Trophoblast cell (in vitro differentiated cells and primary cell): ENCODE measurements around the gene LCA5L.
A peak's percentile ranks its signal among the peaks of the same experiment; 100 is the strongest.

Experiments used
- DNase-seq, 2 donors: peaks; one replicate each; pipeline ENCODE4 v3.0.0-alpha.2; 2016
- H2AFZ ChIP-seq: 2 replicates; pipeline ENCODE4 v1.6.1; 2013; ENCODE audit warnings: low read length, moderate library complexity, mild to moderate bottlenecking; ENCODE audit not compliant: insufficient read depth, poor library complexity
- H2AK5ac ChIP-seq: 2 replicates; pipeline ENCODE4 v1.6.1; 2013; ENCODE audit warnings: mild to moderate bottlenecking, low read length
- H2BK120ac ChIP-seq: 2 replicates; pipeline ENCODE4 v1.6.1; 2013; ENCODE audit warnings: low read length, mild to moderate bottlenecking, moderate library complexity; ENCODE audit not compliant: insufficient read depth, poor library complexity
- H2BK12ac ChIP-seq: 2 replicates; pipeline ENCODE4 v1.6.1; 2013; ENCODE audit warnings: mild to moderate bottlenecking, low read length, moderate library complexity
- H2BK5ac ChIP-seq: 2 replicates; pipeline ENCODE4 v1.6.1; 2013; ENCODE audit warnings: low read length, low read depth, moderate library complexity, mild to moderate bottlenecking; ENCODE audit not compliant: poor library complexity
- H3K14ac ChIP-seq: 2 replicates; pipeline ENCODE4 v1.6.1; 2013; ENCODE audit warnings: mild to moderate bottlenecking, low read length
- H3K18ac ChIP-seq: 2 replicates; pipeline ENCODE4 v1.6.1; 2013; ENCODE audit warnings: mild to moderate bottlenecking, low read length
- H3K23ac ChIP-seq: 2 replicates; pipeline ENCODE4 v1.6.1; 2013; ENCODE audit warnings: low read length
- H3K27ac ChIP-seq: 2 replicates; pipeline ENCODE4 v1.5.1; 2013; ENCODE audit warnings: low read depth, mild to moderate bottlenecking, inconsistent platforms, low read length, moderate library complexity
- H3K27me3 ChIP-seq: 2 replicates; pipeline ENCODE4 v1.6.1; 2013; ENCODE audit warnings: inconsistent platforms, mild to moderate bottlenecking, low read length, moderate library complexity; ENCODE audit not compliant: insufficient read depth
- H3K36me3 ChIP-seq, 2 experiments: 1 replicate in 1 of 2; 2 replicates in 1 of 2; pipeline ENCODE4 v1.6.1; 2013; ENCODE audit warnings: low read length in 2 of 2, mild to moderate bottlenecking in 2 of 2, moderate library complexity in 1 of 2; ENCODE audit not compliant: insufficient read depth in 2 of 2, control insufficient read depth in 1 of 2
- H3K4ac ChIP-seq: 2 replicates; pipeline ENCODE4 v1.6.1; 2013; ENCODE audit warnings: low read depth, mild to moderate bottlenecking, low read length, moderate library complexity
- H3K4me1 ChIP-seq, 2 experiments: 1 replicate in 1 of 2; 2 replicates in 1 of 2; pipeline ENCODE4 v1.6.1; 2013; ENCODE audit warnings: low read length in 2 of 2, mild to moderate bottlenecking in 2 of 2, moderate library complexity in 1 of 2; ENCODE audit not compliant: insufficient read depth in 2 of 2, control insufficient read depth in 1 of 2
- H3K4me2 ChIP-seq: 2 replicates; pipeline ENCODE4 v1.6.1; 2013; ENCODE audit warnings: inconsistent platforms, mild to moderate bottlenecking, low read length, moderate library complexity
- H3K4me3 ChIP-seq: 2 replicates; pipeline ENCODE4 v1.5.1; 2013; ENCODE audit warnings: mild to moderate bottlenecking, low read depth, low read length, inconsistent platforms
- H3K79me1 ChIP-seq: one replicate; pipeline ENCODE4 v1.6.1; 2013; ENCODE audit warnings: low read length
- H3K79me2 ChIP-seq: 2 replicates; pipeline ENCODE4 v1.6.1; 2013; ENCODE audit warnings: low read length, mild to moderate bottlenecking; ENCODE audit not compliant: control insufficient read depth, insufficient read depth, poor library complexity
- H3K9ac ChIP-seq: 2 replicates; pipeline ENCODE4 v1.6.1; 2013; ENCODE audit warnings: mild to moderate bottlenecking, low read length
- H3K9me3 ChIP-seq: 2 replicates; pipeline ENCODE4 v1.6.1; 2013; ENCODE audit warnings: low read depth, mild to moderate bottlenecking, control low read depth, inconsistent platforms, low read length; ENCODE audit not compliant: insufficient read depth
- H4K12ac ChIP-seq: 2 replicates; pipeline ENCODE4 v1.6.1; 2013; ENCODE audit warnings: low read depth, mild to moderate bottlenecking, low read length, moderate library complexity
- H4K8ac ChIP-seq: 2 replicates; pipeline ENCODE4 v1.6.1; 2013; ENCODE audit warnings: low read depth, mild to moderate bottlenecking, low read length, moderate library complexity
- H4K91ac ChIP-seq: one replicate; pipeline ENCODE4 v1.6.1; 2013; ENCODE audit warnings: low read depth, mild to moderate bottlenecking, low read length, moderate library complexity
- WGBS: extraction: QIAGEN DNeasy Blood & Tissue Kit; methylation state at CpG from one replicate; pipeline ENCODE4 v1.1.7; 2013; ENCODE audit warnings: missing lambda C conversion rate; ENCODE audit not compliant: insufficient read length, insufficient coverage; ENCODE audit errors: extremely low coverage; 5-methylcytosine and 5-hydroxymethylcytosine counted together

LCA5L gene

GRCh38 chr21:39451332-39452206 lies 6.0 kb upstream of the LCA5L start, which contains the start of gene SH3BGR:
Gene SH3BGR (plus strand): TSS chr21:39451970. CDS start chr21:39452097, 127 bp downstream.
- Histone ChIP-seq H3K27me3 (no peaks in the 10 kb centered on the region), H3K36me3 (no peaks in the 10 kb centered on the region), H3K27ac (no peak within 1 kb of the TSS), H3K9me3 (no peaks in the 10 kb centered on the region), H4K12ac (no peak within 1 kb of the TSS), H3K18ac (no peak within 1 kb of the TSS), H2BK12ac (no peak within 1 kb of the TSS), H2BK120ac (no peak within 1 kb of the TSS), H3K4ac (no peak within 1 kb of the TSS), H3K9ac (no peak within 1 kb of the TSS), H3K23ac (no peak within 1 kb of the TSS), H3K4me3 (no peak within 1 kb of the TSS), H3K79me1 (no peaks in the 10 kb centered on the region), H3K79me2 (no peaks in the 10 kb centered on the region), H3K4me2 (peak within 1 kb of the TSS; percentile 31), H2AK5ac (no peak within 1 kb of the TSS), H3K14ac (no peak within 1 kb of the TSS), H3K4me1 (peaks cover 2 to 4% of the 10 kb centered on the region in 2 experiments), H4K91ac (no peak within 1 kb of the TSS), H4K8ac (no peak within 1 kb of the TSS), H2AFZ (no peak within 1 kb of the TSS), H2BK5ac (no peak within 1 kb of the TSS)
- DNase-seq: no peak
- no CpG with 5 or more reads among the region's 15 CpGs for WGBS

- Histone ChIP-seq H3K9me3 (no peaks in the 10 kb centered on the region), H2AK5ac (no peak overlapping the region), H3K4me2 (no peak overlapping the region), H3K14ac (no peak overlapping the region), H3K4me1 (peaks cover 7 to 8% of the 10 kb centered on the region in 2 experiments), H2BK5ac (no peak overlapping the region), H3K9ac (no peak overlapping the region), H4K91ac (no peak overlapping the region), H4K8ac (no peak overlapping the region), H3K4ac (no peak overlapping the region), H3K79me1 (peaks cover 6% of the 10 kb centered on the region), H3K36me3 (no peaks in the 10 kb centered on the region), H3K4me3 (no peak overlapping the region), H2BK120ac (no peak overlapping the region), H3K27ac (no peak overlapping the region), H3K18ac (no peak overlapping the region), H3K27me3 (no peaks in the 10 kb centered on the region), H3K23ac (no peak overlapping the region), H2BK12ac (no peak overlapping the region), H2AFZ (no peak overlapping the region), H3K79me2 (peaks cover 5% of the 10 kb centered on the region), H4K12ac (no peak overlapping the region)
- no peak for DNase-seq
- WGBS: no CpG with 5 or more reads among the region's 7 CpGs
These were observed 1.7 kb upstream of the LCA5L start for GRCh38 chr21:39447264-39447663.

- peaks cover 4 to 5% of the 10 kb centered on the region in 2 experiments for H3K4me1 ChIP-seq
- peak overlapping the region; percentile 93 for H3K4me2 ChIP-seq
- no peak overlapping the region for H2AK5ac ChIP-seq
- no peak overlapping the region for H4K12ac ChIP-seq
- no peak overlapping the region for H3K18ac ChIP-seq
- no peak overlapping the region for H2BK12ac ChIP-seq
- H3K27me3 ChIP-seq: no peaks in the 10 kb centered on the region
- H3K4me3 ChIP-seq: no peak overlapping the region
- H4K8ac ChIP-seq: no peak overlapping the region
- no peaks in the 10 kb centered on the region for H3K9me3 ChIP-seq
- peaks cover 6% of the 10 kb centered on the region for H3K79me1 ChIP-seq
- H3K9ac ChIP-seq: peak overlapping the region; percentile 87
- peak overlapping the region; percentile 83 for H3K27ac ChIP-seq
- H4K91ac ChIP-seq: no peak overlapping the region
- WGBS: no CpG with 5 or more reads among the region's 15 CpGs
- peak; percentile 8 to 32 for DNase-seq
- H3K14ac ChIP-seq: no peak overlapping the region
- H3K4ac ChIP-seq: no peak overlapping the region
- no peak overlapping the region for H2BK120ac ChIP-seq
- H3K36me3 ChIP-seq: no peaks in the 10 kb centered on the region
- peak overlapping the region; percentile 76 for H2AFZ ChIP-seq
- no peak overlapping the region for H3K23ac ChIP-seq
- H3K79me2 ChIP-seq: peaks cover 5% of the 10 kb centered on the region
- no peak overlapping the region for H2BK5ac ChIP-seq
These were observed 977 bp downstream of the LCA5L start for GRCh38 chr21:39444421-39445180.

GRCh38 chr21:39441502-39442475 lies 3.8 kb downstream of the LCA5L start:
- H3K27me3 ChIP-seq: no peaks in the 10 kb centered on the region
- H4K8ac ChIP-seq: no peak overlapping the region
- H3K23ac ChIP-seq: no peak overlapping the region
- no CpG with 5 or more reads among the region's 13 CpGs for WGBS
- H3K9me3 ChIP-seq: no peaks in the 10 kb centered on the region
- H3K18ac ChIP-seq: no peak overlapping the region
- no peak overlapping the region for H3K27ac ChIP-seq
- H3K14ac ChIP-seq: no peak overlapping the region
- no peak overlapping the region for H2BK120ac ChIP-seq
- H3K4me3 ChIP-seq: no peak overlapping the region
- no peak overlapping the region for H2BK5ac ChIP-seq
- H4K12ac ChIP-seq: no peak overlapping the region
- peak overlapping the region; percentile 10 for H2BK12ac ChIP-seq
- H3K4me2 ChIP-seq: no peak overlapping the region
- no peak overlapping the region for H2AFZ ChIP-seq
- no peak overlapping the region for H3K9ac ChIP-seq
- no peak overlapping the region for H3K4ac ChIP-seq
- H3K4me1 ChIP-seq: peaks cover 4 to 5% of the 10 kb centered on the region in 2 experiments
- peaks cover 5% of the 10 kb centered on the region for H3K79me2 ChIP-seq
- peak; percentile 10 to 56 for DNase-seq
- H4K91ac ChIP-seq: no peak overlapping the region
- H3K79me1 ChIP-seq: peaks cover 6% of the 10 kb centered on the region
- H3K36me3 ChIP-seq: no peaks in the 10 kb centered on the region
- no peak overlapping the region for H2AK5ac ChIP-seq
